Spinal cord (tissue), 10 donors: ENCODE results near the gene PARD3. TPM values are rescaled to one million over a fixed set of nuclear protein-coding genes. Genes with fewer than 3 reads are reported as not detected.
A peak's percentile ranks its signal among the peaks of the same experiment; 100 is the strongest.
"Not testable (repeated sequence)": the region's sequence is repeated elsewhere in the genome, so short reads cannot be mapped to it uniquely, and the experiment has no call there.

ENCODE experiments used
- DNase-seq, 6 donors: peaks; one replicate each; pipeline versions ENCODE4 v3.0.0 to v3.0.0-alpha.2; 2013 to 2015; ENCODE audit warnings: low spot score in 6 of 6, low read depth in 4 of 6
- H3K27ac ChIP-seq: one replicate; pipeline ENCODE4 v1.5.1; 2013; ENCODE audit warnings: low read depth, low read length, control low read depth
- H3K27me3 ChIP-seq: one replicate; pipeline ENCODE4 v1.6.1; 2013; ENCODE audit warnings: low read length; ENCODE audit not compliant: control insufficient read depth, insufficient read depth
- H3K36me3 ChIP-seq: one replicate; pipeline ENCODE4 v1.6.1; 2013; ENCODE audit warnings: low read length; ENCODE audit not compliant: control insufficient read depth, insufficient read depth
- H3K4me1 ChIP-seq: one replicate; pipeline ENCODE4 v1.6.1; 2013; ENCODE audit warnings: low read length; ENCODE audit not compliant: control insufficient read depth, insufficient read depth
- H3K4me3 ChIP-seq: one replicate; pipeline ENCODE4 v1.5.1; 2013; ENCODE audit warnings: low read depth, low read length, control low read depth
- H3K9me3 ChIP-seq: one replicate; pipeline ENCODE4 v1.6.1; 2013; ENCODE audit warnings: low read length; ENCODE audit not compliant: control insufficient read depth, insufficient read depth
- WGBS: methylation state at CpG from one replicate; pipeline ENCODE4 v1.1.5; 2013; ENCODE audit warnings: missing lambda C conversion rate; ENCODE audit not compliant: insufficient coverage; 5-methylcytosine and 5-hydroxymethylcytosine counted together
- polyA plus RNA-seq, 2 donors: library from polyadenylated mRNA; unstranded; fragments of 120-200 nt; gene quantifications; one replicate each; pipeline ENCODE4 v1.2.1, GENCODE V29; 2013; ENCODE audit not compliant: insufficient read length in 2 of 2
- total RNA-seq, 2 donors: library from RNA; depleted of rRNA in 1 of 2; stranded (reverse); fragments of 120-200 nt in 1 of 2; fragments of >200 nt in 1 of 2; gene quantifications; one replicate each; pipeline versions ENCODE4 v1.2.3 to v1.2.4, GENCODE V29; 2013 to 2014
- donor health status: healthy.

The PARD3 gene
- total and polyA plus RNA-seq, 4 donors: 29.5 to 94.3 (median 47.1) TPM

GRCh38 chr10:34392641-34393170 lies 422.4 kb downstream of the PARD3 start:
- Histone ChIP-seq H3K4me3 (no peak overlapping the region), H3K9me3 (no peaks in the 10 kb centered on the region), H3K36me3 (no peaks in the 10 kb centered on the region), H3K27me3 (no peaks in the 10 kb centered on the region), H3K4me1 (no peaks in the 10 kb centered on the region), H3K27ac (no peak overlapping the region)
- no peak for DNase-seq

- not testable (repeated sequence) for H3K4me1 ChIP-seq, DNase-seq, H3K4me3 ChIP-seq, H3K27ac ChIP-seq, H3K27me3 ChIP-seq, H3K36me3 ChIP-seq, H3K9me3 ChIP-seq
- no CpG with 5 or more reads among the region's 3 CpGs for WGBS
Measured at GRCh38 chr10:34391168-34391567, 423.9 kb downstream of the PARD3 start.

GRCh38 chr10:34389801-34390200 lies 425.3 kb downstream of the PARD3 start:
- no CpG with 5 or more reads among the region's 3 CpGs for WGBS
- H3K27ac ChIP-seq: no peak overlapping the region
- H3K4me3 ChIP-seq: no peak overlapping the region
- no peaks in the 10 kb centered on the region for H3K9me3 ChIP-seq
- H3K27me3 ChIP-seq: no peaks in the 10 kb centered on the region
- H3K4me1 ChIP-seq: no peaks in the 10 kb centered on the region
- no peak for DNase-seq
- no peaks in the 10 kb centered on the region for H3K36me3 ChIP-seq

GRCh38 chr10:34386921-34387320 lies 428.2 kb downstream of the PARD3 start:
- H3K36me3 ChIP-seq: no peaks in the 10 kb centered on the region
- H3K27ac ChIP-seq: no peak overlapping the region
- H3K4me1 ChIP-seq: no peaks in the 10 kb centered on the region
- no peaks in the 10 kb centered on the region for H3K27me3 ChIP-seq
- DNase-seq: peak in 1 of 6 donors; percentile 42
- WGBS: no CpG with 5 or more reads among the region's 3 CpGs
- H3K9me3 ChIP-seq: no peaks in the 10 kb centered on the region
- no peak overlapping the region for H3K4me3 ChIP-seq

- H3K27ac ChIP-seq: no peak overlapping the region
- DNase-seq: peak in 1 of 6 donors; percentile 72
- no peaks in the 10 kb centered on the region for H3K4me1 ChIP-seq
- no peaks in the 10 kb centered on the region for H3K27me3 ChIP-seq
- H3K9me3 ChIP-seq: no peaks in the 10 kb centered on the region
- WGBS: 62% methylated on average over 2 of the region's 4 CpGs
- H3K4me3 ChIP-seq: no peak overlapping the region
- H3K36me3 ChIP-seq: no peaks in the 10 kb centered on the region
Measured at GRCh38 chr10:34384372-34384771, 430.7 kb downstream of the PARD3 start.

GRCh38 chr10:34382626-34383025 lies 432.5 kb downstream of the PARD3 start:
- Histone ChIP-seq H3K4me3 (no peak overlapping the region), H3K27me3 (no peaks in the 10 kb centered on the region), H3K4me1 (no peaks in the 10 kb centered on the region), H3K9me3 (no peaks in the 10 kb centered on the region), H3K27ac (no peak overlapping the region), H3K36me3 (no peaks in the 10 kb centered on the region)
- 78% methylated on average over 10 of the region's 10 CpGs for whole genome bisulfite sequencing
- DNase-seq: peak in 1 of 6 donors; percentile 58

- no peak for DNase-seq
- Histone ChIP-seq H3K36me3 (no peaks in the 10 kb centered on the region), H3K9me3 (no peaks in the 10 kb centered on the region), H3K4me1 (no peaks in the 10 kb centered on the region), H3K4me3 (no peak overlapping the region), H3K27ac (no peak overlapping the region), H3K27me3 (no peaks in the 10 kb centered on the region)
- no CpG with 5 or more reads among the region's 3 CpGs for WGBS
Measured at GRCh38 chr10:34380856-34381255, 434.2 kb downstream of the PARD3 start.

GRCh38 chr10:34378297-34378696 lies 436.8 kb downstream of the PARD3 start:
- DNase-seq: no peak
- Histone ChIP-seq H3K27ac (no peak overlapping the region), H3K4me1 (no peaks in the 10 kb centered on the region), H3K27me3 (no peaks in the 10 kb centered on the region), H3K9me3 (no peaks in the 10 kb centered on the region), H3K4me3 (no peak overlapping the region), H3K36me3 (no peaks in the 10 kb centered on the region)

GRCh38 chr10:34377833-34378232 lies 437.3 kb downstream of the PARD3 start:
- Histone ChIP-seq H3K4me1 (no peaks in the 10 kb centered on the region), H3K4me3 (no peak overlapping the region), H3K27me3 (no peaks in the 10 kb centered on the region), H3K9me3 (no peaks in the 10 kb centered on the region), H3K36me3 (no peaks in the 10 kb centered on the region), H3K27ac (no peak overlapping the region)
- 80% methylated on average over 1 of the region's 5 CpGs for WGBS
- no peak for DNase-seq

- DNase-seq: peak in 1 of 6 donors; percentile 72
- no peaks in the 10 kb centered on the region for H3K4me1 ChIP-seq
- WGBS: 83% methylated on average over 3 of the region's 6 CpGs
- H3K4me3 ChIP-seq: no peak overlapping the region
- no peaks in the 10 kb centered on the region for H3K9me3 ChIP-seq
- no peaks in the 10 kb centered on the region for H3K36me3 ChIP-seq
- no peak overlapping the region for H3K27ac ChIP-seq
- H3K27me3 ChIP-seq: no peaks in the 10 kb centered on the region
Measured at GRCh38 chr10:34374356-34375045, 440.6 kb downstream of the PARD3 start.
